Choroid plexus epithelial cell (primary cell): ENCODE results near the gene APBA2.

Experiments used
- DNase-seq: peaks from one replicate; pipeline ENCODE4 v3.0.0-alpha.2; 2010; ENCODE audit warnings: low read depth
- H3K4me3 ChIP-seq: 2 replicates; pipeline ENCODE4 v1.5.1; 2011; ENCODE audit warnings: low read depth, mild to moderate bottlenecking, control low read depth, low read length, moderate library complexity
- TF ChIP-seq, protein P1 (sequence below): conservative IDR thresholded peaks from 2 replicates; pipeline ENCODE4 v1.5.1; 2011; ENCODE audit warnings: low read depth, mild to moderate bottlenecking, control low read depth, inconsistent platforms, low read length, moderate library complexity

APBA2 gene

GRCh38 chr15:29126821-29127461 lies 241.2 kb downstream of the APBA2 start:
- no peak for DNase-seq

DNA sequence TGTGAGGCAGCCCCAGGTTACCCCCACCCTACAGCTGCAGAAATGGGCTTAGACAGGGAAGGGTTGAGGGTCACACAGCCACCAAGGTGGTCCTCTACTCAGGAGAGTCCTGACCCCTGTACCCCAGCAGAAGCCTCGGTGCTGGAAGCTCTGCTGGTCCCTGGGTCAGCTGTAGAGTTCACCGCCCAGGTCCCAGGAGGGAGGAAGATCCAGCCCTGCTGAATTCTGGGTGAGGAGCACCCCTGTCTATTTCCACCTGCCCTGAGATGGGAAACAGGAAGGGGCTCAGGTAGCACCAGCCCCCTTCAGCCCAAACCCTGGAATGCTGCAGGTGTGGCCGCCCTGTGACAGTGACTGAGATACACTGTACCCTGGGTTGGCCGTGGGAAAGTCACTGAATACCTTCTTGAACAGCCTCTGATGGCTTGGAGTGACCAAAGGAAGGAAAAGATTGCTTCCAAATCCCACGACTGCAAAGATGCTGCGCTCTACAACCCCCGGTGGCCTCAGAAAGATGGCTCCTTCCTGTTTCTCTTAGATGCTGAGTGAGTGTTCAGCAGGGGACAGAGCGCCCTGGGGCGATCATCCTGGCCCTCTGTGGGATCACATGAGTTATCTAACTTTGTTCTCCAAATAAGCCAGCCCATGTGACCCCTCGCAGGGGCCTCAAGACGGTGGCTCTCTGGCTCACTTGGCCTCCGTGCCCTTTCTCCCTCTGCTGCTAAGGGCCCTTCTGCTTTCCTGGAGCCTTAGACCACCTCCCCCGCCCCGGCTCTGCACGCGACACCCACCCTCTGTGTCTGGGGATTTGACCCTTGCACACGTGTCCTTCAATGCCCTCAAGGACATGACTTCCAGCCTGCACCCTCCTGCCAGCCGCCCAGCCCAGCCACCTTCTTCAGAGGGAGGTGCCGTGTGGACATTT lies 242.0 kb downstream of the APBA2 start:
- no peak overlapping the region for H3K4me3 ChIP-seq
- no peak for DNase-seq
- TF ChIP-seq, protein P1, sequence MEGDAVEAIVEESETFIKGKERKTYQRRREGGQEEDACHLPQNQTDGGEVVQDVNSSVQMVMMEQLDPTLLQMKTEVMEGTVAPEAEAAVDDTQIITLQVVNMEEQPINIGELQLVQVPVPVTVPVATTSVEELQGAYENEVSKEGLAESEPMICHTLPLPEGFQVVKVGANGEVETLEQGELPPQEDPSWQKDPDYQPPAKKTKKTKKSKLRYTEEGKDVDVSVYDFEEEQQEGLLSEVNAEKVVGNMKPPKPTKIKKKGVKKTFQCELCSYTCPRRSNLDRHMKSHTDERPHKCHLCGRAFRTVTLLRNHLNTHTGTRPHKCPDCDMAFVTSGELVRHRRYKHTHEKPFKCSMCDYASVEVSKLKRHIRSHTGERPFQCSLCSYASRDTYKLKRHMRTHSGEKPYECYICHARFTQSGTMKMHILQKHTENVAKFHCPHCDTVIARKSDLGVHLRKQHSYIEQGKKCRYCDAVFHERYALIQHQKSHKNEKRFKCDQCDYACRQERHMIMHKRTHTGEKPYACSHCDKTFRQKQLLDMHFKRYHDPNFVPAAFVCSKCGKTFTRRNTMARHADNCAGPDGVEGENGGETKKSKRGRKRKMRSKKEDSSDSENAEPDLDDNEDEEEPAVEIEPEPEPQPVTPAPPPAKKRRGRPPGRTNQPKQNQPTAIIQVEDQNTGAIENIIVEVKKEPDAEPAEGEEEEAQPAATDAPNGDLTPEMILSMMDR = no peak

More at GRCh38 chr15:29126821-29127461, 241.2 kb downstream of the APBA2 start:
- TF ChIP-seq, protein P1 = peak; percentile 28
- H3K4me3 ChIP-seq = no peak overlapping the region

- TF ChIP-seq, protein P1 = no peak
- no peak for DNase-seq
- no peak overlapping the region for H3K4me3 ChIP-seq
These were observed 242.9 kb downstream of the APBA2 start for GRCh38 chr15:29128671-29129070.

- TF ChIP-seq, protein P1 = no peak
- DNase-seq = no peak
These were observed 243.4 kb downstream of the APBA2 start for GRCh38 chr15:29129221-29129620.

GRCh38 chr15:29129926-29130325 lies 244.2 kb downstream of the APBA2 start:
- H3K4me3 ChIP-seq = no peak overlapping the region
- TF ChIP-seq, protein P1 = no peak
- no peak for DNase-seq

More at GRCh38 chr15:29129221-29129620, 243.4 kb downstream of the APBA2 start:
- no peak overlapping the region for H3K4me3 ChIP-seq

DNA sequence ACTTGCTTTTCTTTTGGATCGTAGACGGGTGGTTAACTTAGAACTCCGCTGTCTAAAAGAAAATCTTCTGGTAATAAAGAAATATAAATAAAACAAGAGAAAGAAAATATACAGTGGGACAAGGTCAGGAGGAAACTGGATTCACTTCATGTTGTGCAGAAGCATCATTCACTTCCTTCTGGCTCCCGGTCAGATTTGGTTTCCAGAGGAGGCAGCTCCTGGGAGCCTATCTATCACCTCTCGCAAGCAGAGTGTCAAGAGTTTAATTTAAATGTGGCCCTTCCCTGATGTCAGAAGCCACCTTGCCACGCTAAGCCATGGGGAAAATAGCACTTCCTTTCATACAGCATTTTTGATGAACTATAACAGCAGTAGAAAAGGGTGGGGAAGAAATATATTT lies 244.7 kb downstream of the APBA2 start:
- TF ChIP-seq, protein P1 = no peak
- no peak for DNase-seq

More for the DNA sequence above, 244.7 kb downstream of the APBA2 start:
- H3K4me3 ChIP-seq = no peak overlapping the region
